ENCODE data around the gene SERINC5. TPM values are rescaled to one million over a fixed set of nuclear protein-coding genes. Genes with fewer than 3 reads are reported as not detected.

Gene SERINC5
- total RNA-seq, 2 donors from 2014 or later = 134 to 183 TPM

DNA sequence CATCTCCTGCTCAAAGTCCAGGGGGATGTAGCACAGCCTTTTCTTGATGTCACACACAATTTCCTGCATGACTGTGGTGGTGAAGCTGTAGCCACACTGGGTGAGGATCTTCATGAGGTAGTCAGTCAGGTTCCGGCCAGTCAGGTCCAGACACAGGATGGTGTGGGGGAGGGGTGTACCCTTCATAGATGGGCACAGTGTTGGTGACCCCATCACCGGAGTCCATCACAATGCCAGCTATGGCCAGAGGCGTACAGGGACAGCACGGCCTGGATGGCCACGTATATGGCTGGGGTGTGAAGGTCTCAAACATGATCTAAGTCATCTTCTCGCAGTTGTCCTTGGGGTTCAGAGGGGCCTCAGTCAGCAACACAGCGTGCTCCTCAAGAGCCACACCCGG is 44.3 kb upstream of the SERINC5 start:
- no peaks in the 10 kb centered on the region for H3K36me3 ChIP-seq (ENCODE audit: control insufficient read depth, insufficient read depth, low read length)
- TF ChIP-seq, protein P1, sequence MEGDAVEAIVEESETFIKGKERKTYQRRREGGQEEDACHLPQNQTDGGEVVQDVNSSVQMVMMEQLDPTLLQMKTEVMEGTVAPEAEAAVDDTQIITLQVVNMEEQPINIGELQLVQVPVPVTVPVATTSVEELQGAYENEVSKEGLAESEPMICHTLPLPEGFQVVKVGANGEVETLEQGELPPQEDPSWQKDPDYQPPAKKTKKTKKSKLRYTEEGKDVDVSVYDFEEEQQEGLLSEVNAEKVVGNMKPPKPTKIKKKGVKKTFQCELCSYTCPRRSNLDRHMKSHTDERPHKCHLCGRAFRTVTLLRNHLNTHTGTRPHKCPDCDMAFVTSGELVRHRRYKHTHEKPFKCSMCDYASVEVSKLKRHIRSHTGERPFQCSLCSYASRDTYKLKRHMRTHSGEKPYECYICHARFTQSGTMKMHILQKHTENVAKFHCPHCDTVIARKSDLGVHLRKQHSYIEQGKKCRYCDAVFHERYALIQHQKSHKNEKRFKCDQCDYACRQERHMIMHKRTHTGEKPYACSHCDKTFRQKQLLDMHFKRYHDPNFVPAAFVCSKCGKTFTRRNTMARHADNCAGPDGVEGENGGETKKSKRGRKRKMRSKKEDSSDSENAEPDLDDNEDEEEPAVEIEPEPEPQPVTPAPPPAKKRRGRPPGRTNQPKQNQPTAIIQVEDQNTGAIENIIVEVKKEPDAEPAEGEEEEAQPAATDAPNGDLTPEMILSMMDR (conservative IDR thresholded peaks at IDR 0.05) = no peak
- H3K4me1 ChIP-seq (ENCODE audit: control insufficient read depth, insufficient read depth, low read length) = no peaks in the 10 kb centered on the region
- 39 to 76% methylated on average over 3 to 8 of the region's 8 CpGs for WGBS, 2 experiments (ENCODE audit: insufficient coverage in 1 of 2, insufficient read length in 1 of 2)
- no peak overlapping the region for H3K9ac ChIP-seq (ENCODE audit: extremely low read depth, low read length, poor library complexity, severe bottlenecking)
- peaks cover 22% of the 10 kb centered on the region for H3K9me3 Mint-ChIP-seq
- H3K27ac ChIP-seq (ENCODE audit: low read depth, low read length) = no peak overlapping the region
- DNase-seq = no peak
- no peaks in the 10 kb centered on the region for H3K36me3 Mint-ChIP-seq (ENCODE audit: low read depth)
- H3K4me1 Mint-ChIP-seq = no peaks in the 10 kb centered on the region
- no peaks in the 10 kb centered on the region for H3K9me3 ChIP-seq (ENCODE audit: control insufficient read depth, low read length)
- no peak overlapping the region for H3K4me3 ChIP-seq (ENCODE audit: low read length)
- H3K27ac Mint-ChIP-seq = no peak overlapping the region
- peaks cover 3% of the 10 kb centered on the region for H3K27me3 Mint-ChIP-seq (ENCODE audit: insufficient read depth)
- no peaks in the 10 kb centered on the region for H3K27me3 ChIP-seq (ENCODE audit: control insufficient read depth, insufficient read depth, low read length, poor library complexity, severe bottlenecking)
- H3K4me3 Mint-ChIP-seq = no peak overlapping the region

DNA sequence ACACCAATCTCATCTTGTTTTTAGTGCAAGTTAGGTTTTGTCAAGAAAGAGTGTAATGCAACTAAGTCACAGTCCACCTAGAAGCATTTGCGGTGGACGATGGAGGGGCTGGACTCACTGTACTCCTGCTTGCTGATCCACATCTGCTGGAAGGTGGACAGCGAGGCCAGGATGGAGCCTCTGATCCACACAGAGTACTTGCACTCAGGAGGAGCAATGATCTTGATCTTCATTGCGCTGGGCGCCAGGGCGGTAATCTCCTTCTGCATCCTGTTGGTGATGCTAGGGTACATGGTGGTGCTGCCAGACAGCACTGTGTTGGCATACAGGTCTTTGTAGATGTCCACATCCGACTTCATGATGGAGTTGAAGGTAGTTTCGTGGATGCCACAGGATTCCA is 43.8 kb upstream of the SERINC5 start:
- Histone ChIP-seq H3K36me3 (ENCODE audit: control insufficient read depth, insufficient read depth, low read length) (no peaks in the 10 kb centered on the region), H3K4me1 (ENCODE audit: control insufficient read depth, insufficient read depth, low read length) (no peaks in the 10 kb centered on the region), H3K9ac (ENCODE audit: extremely low read depth, low read length, poor library complexity, severe bottlenecking) (no peak overlapping the region), H3K27ac (ENCODE audit: low read depth, low read length) (no peak overlapping the region), H3K27me3 (ENCODE audit: control insufficient read depth, insufficient read depth, low read length, poor library complexity, severe bottlenecking) (no peaks in the 10 kb centered on the region), H3K9me3 (ENCODE audit: control insufficient read depth, low read length) (no peaks in the 10 kb centered on the region), H3K4me3 (ENCODE audit: low read length) (no peak overlapping the region)
- WGBS, 2 experiments (ENCODE audit: insufficient coverage in 1 of 2, insufficient read length in 1 of 2) = 92 to 98% methylated on average over 8 of the region's 8 CpGs
- TF ChIP-seq, protein P1 (conservative IDR thresholded peaks at IDR 0.05) = no peak
- no peak overlapping the region for H3K4me3 Mint-ChIP-seq
- no peak overlapping the region for H3K27ac Mint-ChIP-seq
- peaks cover 21% of the 10 kb centered on the region for H3K9me3 Mint-ChIP-seq
- DNase-seq = no peak
- no peaks in the 10 kb centered on the region for H3K36me3 Mint-ChIP-seq (ENCODE audit: low read depth)
- peaks cover 3% of the 10 kb centered on the region for H3K27me3 Mint-ChIP-seq (ENCODE audit: insufficient read depth)
- H3K4me1 Mint-ChIP-seq = no peaks in the 10 kb centered on the region

DNA sequence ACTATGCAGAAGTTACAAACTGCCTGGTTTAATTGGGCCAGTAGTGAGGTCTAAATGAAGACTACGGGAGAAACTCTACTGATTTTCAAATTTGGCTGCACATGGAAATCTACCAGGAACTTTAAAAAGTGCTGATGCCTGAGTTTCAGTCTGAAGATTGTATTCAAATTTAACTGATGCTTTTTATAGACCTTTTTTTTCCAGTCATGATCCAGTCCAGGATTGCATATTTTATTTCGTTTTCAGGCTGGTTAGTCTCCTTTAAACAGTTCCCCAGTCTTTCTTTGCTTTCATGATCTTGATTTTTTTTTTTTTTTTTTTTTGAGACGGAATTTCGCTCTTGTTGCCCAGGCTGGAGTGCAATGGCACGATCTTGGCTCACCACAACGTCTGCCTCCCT is 40.3 kb upstream of the SERINC5 start:
- no peaks in the 10 kb centered on the region for H3K36me3 ChIP-seq (ENCODE audit: control insufficient read depth, insufficient read depth, low read length)
- no peaks in the 10 kb centered on the region for H3K36me3 Mint-ChIP-seq (ENCODE audit: low read depth)
- TF ChIP-seq, protein P1 (conservative IDR thresholded peaks at IDR 0.05) = no peak
- H3K4me1 Mint-ChIP-seq = no peaks in the 10 kb centered on the region
- no peak overlapping the region for H3K27ac Mint-ChIP-seq
- H3K9ac ChIP-seq (ENCODE audit: extremely low read depth, low read length, poor library complexity, severe bottlenecking) = no peak overlapping the region
- no peak overlapping the region for H3K27ac ChIP-seq (ENCODE audit: low read depth, low read length)
- DNase-seq = no peak
- H3K9me3 Mint-ChIP-seq = peaks cover 13% of the 10 kb centered on the region
- 86 to 100% methylated on average over 2 to 6 of the region's 6 CpGs for WGBS, 2 experiments (ENCODE audit: insufficient coverage in 1 of 2, insufficient read length in 1 of 2)
- H3K4me1 ChIP-seq (ENCODE audit: control insufficient read depth, insufficient read depth, low read length) = no peaks in the 10 kb centered on the region
- H3K4me3 Mint-ChIP-seq = no peak overlapping the region
- no peaks in the 10 kb centered on the region for H3K9me3 ChIP-seq (ENCODE audit: control insufficient read depth, low read length)
- H3K27me3 Mint-ChIP-seq (ENCODE audit: insufficient read depth) = peaks cover 3% of the 10 kb centered on the region
- no peak overlapping the region for H3K4me3 ChIP-seq (ENCODE audit: low read length)
- H3K27me3 ChIP-seq (ENCODE audit: control insufficient read depth, insufficient read depth, low read length, poor library complexity, severe bottlenecking) = no peaks in the 10 kb centered on the region

Data from endodermal cell (in vitro differentiated cells).